ENCODE measurements around the gene PCDHA1. TPM values are rescaled to one million over a fixed set of nuclear protein-coding genes. Genes with fewer than 3 reads are reported as not detected.
"Not testable (repeated sequence)": the region's sequence is repeated elsewhere in the genome, so short reads cannot be mapped to it uniquely, and the experiment has no call there.

The PCDHA1 gene
- total RNA-seq = 0.06 TPM in 1 of 2 replicates, not detected in the other

DNA sequence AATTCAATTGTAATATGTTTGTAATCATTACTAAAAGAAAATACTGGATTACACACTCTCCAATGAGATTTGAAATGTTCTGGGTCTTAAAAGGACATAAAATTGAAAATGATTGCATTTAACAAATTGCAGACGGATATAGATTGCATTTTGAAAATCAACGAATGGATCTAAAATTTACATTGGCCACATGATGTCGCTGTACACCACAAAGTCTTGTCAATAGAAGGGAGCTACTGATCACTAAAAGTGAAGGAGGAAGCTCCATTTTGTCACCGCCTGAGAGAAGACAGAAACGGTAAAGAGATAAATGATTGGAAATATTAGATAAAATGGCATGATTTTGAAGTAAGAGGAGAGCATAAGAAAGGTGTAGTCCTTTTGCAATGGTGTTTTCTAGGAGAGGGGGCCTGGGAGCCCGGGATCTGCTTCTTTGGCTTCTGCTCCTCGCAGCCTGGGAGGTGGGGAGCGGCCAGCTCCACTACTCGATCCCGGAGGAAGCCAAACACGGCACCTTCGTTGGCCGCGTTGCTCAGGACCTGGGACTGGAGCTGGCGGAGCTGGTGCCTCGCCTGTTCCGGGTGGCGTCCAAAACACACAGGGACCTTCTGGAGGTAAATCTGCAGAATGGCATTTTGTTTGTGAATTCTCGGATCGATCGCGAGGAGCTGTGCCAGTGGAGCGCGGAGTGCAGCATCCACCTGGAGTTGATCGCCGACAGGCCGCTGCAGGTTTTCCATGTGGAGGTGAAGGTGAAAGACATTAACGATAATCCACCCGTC is at the start of gene PCDHA1:
TSS of gene PCDHA1 (plus strand) at position 236 of the 782 bp plus-strand sequence.
- no peak for DNase-seq (ENCODE audit: extremely low read depth, low read depth, low spot score)

- DNase-seq (ENCODE audit: extremely low read depth, low read depth, low spot score) = no peak
Measured at GRCh38 chr5:140737486-140737885, 48.5 kb upstream of the PCDHA1 start.

DNA sequence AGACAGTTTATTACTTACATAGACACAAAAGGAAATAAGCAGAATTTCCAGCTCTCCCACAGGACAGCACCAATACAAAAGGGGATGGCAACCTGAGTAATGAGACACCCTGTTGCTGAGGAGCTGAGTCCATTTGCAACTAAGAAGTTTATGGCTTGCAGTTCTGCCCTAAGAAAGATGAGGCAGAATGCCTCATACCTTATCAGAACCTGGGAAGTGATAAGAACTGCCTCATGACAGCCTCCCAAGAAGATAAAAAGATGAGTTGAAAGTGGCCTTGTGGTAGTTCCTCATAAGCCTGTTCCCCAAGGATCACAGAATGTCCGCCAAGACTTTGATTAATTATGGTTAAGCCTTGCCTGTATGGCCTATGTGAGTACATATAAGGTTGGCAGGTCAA is 44.0 kb upstream of the PCDHA1 start:
- no peak for DNase-seq (ENCODE audit: extremely low read depth, low read depth, low spot score)

DNA sequence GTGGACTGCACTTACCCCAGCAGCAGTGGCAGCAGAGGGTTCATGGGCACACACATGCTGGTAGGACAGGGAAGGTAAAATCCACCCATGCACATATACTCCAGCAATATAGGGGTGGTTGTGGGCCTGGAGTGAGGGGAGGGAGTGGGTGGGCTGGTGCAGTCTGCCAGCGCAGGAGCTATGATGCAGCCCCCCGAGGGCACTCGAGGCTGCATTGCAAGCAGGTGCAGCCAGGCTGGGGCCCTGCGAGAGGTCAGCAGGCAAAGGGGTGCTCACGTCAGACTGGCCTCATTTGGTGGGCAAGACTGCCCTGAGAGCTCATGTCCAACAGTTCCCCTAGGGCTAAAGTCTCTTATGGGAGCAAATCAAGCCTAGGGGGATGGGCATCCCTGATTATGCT is 32.4 kb upstream of the PCDHA1 start:
- DNase-seq (ENCODE audit: extremely low read depth, low read depth, low spot score) = no peak

DNA sequence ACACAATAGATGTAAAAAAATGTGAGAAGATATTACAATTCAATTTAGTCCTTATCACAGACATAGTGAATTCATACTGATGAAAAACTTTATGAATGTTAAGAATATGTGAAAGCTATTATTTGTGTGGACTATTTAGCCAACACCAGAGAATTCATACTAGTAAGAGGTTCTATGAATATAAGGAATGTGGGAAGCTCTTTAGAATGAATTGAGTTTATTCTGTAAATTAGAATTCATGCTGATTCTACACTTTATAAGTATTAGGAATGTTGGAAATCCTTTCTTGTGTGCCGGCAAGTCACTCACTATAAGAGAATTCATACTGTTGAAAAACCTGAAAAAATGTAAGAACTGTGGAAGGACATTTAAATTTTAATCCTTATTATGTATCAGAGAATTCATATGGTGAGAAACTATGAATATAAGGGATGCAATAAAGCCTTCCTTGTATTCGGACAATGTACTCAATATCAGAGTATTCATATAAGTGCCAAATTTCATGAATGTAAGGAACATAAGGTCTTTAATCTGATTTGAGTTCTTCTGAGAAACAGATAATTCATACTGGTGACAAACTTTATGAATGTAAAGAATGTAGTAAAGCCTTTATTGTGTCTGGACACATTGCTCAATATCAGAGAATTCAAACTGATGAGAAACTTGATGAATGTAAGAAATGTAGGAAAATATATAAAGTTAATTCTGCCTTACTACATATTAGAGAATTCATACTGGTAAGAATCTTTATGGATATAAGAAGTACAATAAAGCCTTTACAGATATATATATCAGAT is 21.6 kb upstream of the PCDHA1 start:
- no peak for DNase-seq (ENCODE audit: extremely low read depth, low read depth, low spot score)

DNA sequence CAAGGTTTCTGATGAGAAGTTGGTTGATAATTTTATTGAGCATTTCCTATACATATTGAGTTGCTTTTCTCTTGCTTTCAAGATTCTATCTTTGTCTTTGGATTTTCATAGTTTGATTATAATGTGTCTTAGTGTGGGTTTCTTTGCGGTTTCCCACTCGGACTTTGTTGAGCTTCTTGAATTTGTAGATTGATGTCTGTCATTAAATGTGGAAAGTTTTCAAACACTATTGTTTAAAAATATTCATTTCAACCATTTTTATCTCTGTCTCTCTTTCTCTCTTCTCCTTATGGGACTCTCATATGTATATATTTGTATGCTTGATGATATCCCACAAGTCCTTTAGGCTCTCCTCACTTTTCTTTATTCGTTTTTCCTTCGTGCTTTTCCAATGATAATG is 18.5 kb upstream of the PCDHA1 start:
- no peak for DNase-seq (ENCODE audit: extremely low read depth, low read depth, low spot score)

DNA sequence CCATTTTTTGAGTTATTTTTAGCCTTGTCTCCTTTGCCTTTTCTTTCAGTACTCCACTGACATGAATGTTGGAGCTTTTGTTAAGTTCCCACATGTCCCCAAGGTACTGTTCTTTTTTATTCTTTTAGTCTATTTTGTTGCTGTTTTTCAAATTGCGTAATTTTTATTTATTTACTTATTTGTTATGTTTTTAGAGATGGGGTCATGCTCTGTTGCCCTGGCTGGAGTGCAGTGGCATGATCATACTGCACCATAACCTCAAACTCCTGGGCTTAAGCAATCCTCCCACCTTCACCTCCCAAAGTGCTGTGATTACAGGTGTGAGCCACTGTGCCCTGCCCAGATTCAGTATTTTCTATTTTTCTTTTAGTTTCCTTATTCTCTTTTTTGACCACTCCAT is 5.4 kb upstream of the PCDHA1 start:
- DNase-seq (ENCODE audit: extremely low read depth, low read depth, low spot score) = no peak

DNA sequence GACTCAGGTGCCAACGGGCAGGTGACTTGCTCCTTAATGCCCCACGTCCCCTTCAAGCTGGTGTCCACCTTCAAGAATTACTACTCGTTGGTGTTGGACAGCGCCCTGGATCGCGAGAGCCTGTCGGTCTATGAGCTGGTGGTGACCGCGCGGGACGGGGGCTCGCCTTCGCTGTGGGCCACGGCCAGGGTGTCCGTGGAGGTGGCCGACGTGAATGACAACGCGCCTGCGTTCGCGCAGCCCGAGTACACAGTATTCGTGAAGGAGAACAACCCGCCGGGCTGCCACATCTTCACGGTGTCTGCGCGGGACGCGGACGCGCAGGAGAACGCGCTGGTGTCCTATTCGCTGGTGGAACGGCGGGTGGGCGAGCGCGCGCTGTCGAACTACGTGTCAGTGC is 1.5 kb downstream of the PCDHA1 start:
- DNase-seq (ENCODE audit: extremely low read depth, low read depth, low spot score) = not testable (repeated sequence)

DNA sequence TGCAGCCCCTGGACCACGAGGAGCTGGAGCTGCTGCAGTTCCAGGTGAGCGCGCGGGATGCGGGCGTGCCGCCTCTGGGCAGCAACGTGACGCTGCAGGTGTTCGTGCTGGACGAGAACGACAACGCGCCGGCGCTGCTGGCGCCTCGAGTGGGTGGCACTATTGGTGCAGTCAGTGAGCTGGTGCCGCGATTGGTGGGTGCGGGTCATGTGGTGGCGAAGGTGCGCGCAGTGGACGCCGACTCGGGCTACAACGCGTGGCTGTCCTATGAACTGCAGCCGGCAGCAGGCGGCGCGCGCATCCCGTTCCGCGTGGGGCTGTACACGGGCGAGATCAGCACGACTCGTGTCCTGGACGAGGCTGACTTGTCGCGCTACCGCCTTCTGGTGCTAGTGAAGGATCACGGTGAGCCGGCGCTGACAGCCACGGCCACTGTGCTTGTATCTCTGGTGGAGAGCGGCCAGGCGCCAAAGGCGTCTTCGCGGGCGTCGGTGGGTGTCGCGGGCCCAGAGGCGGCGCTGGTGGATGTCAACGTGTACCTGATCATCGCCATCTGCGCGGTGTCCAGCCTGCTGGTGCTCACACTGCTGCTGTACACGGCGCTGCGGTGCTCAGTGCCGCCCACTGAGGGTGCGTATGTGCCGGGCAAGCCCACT is 2.0 kb downstream of the PCDHA1 start:
- not testable (repeated sequence) for DNase-seq (ENCODE audit: extremely low read depth, low read depth, low spot score)

DNA sequence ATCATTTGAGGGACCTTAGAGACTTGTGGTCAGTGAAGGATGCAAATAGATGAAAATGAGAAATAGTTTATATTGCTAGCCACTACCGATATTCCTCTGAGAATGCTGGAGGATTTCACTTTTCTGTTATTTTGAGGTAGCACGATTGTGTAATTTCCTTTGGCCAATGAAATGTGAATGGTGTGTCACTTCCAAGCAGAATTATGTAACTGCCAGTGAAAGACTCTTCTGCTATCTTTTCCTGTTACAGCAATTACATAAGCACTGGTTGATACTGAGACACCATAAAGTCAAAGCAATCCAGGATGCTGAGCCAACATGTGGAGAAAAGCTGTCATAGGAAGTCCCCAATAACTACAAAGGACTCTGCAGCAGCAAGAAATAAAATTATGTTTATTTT is 5.1 kb downstream of the PCDHA1 start:
- DNase-seq (ENCODE audit: extremely low read depth, low read depth, low spot score) = no peak

- DNase-seq (ENCODE audit: extremely low read depth, low read depth, low spot score) = no peak
Measured at GRCh38 chr5:140794595-140795258, 8.8 kb downstream of the PCDHA1 start, which contains the start of gene PCDHA2. TSS of gene PCDHA2 (plus strand) at chr5:140794852.

DNA sequence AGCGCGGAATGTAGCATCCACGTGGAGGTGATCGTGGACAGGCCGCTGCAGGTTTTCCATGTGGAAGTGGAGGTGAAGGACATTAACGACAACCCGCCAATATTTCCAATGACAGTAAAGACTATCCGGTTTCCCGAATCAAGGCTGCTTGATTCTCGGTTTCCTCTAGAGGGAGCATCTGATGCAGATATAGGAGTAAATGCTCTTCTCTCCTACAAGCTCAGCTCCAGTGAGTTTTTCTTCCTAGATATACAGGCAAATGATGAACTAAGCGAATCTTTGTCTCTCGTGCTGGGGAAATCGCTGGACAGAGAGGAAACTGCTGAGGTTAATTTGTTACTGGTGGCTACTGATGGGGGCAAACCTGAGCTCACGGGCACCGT is 9.3 kb downstream of the PCDHA1 start:
- DNase-seq (ENCODE audit: extremely low read depth, low read depth, low spot score) = no peak

GRCh38 chr5:140796072-140796717 is 10.3 kb downstream of the PCDHA1 start:
- not testable (repeated sequence) for DNase-seq (ENCODE audit: extremely low read depth, low read depth, low spot score)

DNA sequence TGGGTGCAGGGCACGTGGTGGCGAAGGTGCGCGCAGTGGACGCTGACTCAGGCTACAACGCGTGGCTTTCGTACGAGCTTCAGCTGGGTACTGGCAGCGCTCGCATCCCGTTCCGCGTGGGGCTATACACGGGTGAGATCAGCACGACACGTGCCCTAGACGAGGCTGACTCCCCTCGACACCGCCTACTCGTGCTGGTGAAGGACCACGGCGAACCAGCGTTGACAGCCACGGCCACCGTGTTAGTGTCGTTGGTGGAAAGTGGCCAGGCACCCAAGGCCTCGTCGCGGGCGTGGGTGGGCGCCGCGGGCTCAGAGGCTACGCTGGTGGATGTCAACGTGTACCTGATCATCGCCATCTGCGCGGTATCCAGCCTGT is 10.8 kb downstream of the PCDHA1 start:
- no peak for DNase-seq (ENCODE audit: extremely low read depth, low read depth, low spot score)

- no peak for DNase-seq (ENCODE audit: extremely low read depth, low read depth, low spot score)
Measured at GRCh38 chr5:140800816-140801493, 15.0 kb downstream of the PCDHA1 start, which contains the start of gene PCDHA3. TSS of gene PCDHA3 (plus strand) at chr5:140801057.

- no peak for DNase-seq (ENCODE audit: extremely low read depth, low read depth, low spot score)
Measured at GRCh38 chr5:140801494-140801841, 15.5 kb downstream of the PCDHA1 start.

DNA sequence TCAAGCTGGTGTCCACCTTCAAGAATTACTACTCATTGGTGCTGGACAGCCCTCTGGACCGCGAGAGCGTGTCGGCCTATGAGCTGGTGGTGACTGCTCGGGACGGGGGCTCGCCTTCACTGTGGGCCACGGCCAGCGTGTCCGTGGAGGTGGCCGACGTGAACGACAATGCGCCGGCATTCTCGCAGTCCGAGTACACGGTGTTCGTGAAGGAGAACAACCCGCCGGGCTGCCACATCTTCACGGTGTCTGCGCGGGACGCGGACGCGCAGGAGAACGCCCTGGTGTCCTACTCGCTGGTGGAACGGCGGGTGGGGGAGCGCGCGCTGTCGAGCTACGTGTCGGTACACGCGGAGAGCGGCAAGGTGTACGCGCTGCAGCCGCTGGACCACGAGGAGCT is 16.4 kb downstream of the PCDHA1 start:
- not testable (repeated sequence) for DNase-seq (ENCODE audit: extremely low read depth, low read depth, low spot score)

DNA sequence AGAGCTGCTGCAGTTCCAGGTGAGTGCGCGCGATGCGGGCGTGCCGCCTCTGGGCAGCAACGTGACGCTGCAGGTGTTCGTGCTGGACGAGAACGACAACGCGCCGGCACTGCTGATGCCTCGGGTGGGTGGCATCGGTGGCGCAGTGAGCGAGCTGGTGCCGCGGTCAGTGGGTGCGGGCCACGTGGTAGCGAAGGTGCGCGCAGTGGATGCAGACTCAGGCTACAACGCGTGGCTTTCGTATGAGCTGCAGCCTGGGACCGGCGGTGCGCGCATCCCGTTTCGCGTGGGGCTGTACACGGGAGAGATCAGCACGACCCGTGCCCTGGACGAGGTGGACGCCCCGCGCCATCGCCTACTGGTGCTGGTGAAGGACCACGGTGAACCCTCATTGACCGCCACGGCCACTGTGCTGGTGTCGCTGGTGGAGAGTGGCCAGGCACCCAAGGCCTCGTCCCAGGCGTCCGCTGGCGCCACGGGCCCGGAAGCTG is 16.9 kb downstream of the PCDHA1 start:
- no peak for DNase-seq (ENCODE audit: extremely low read depth, low read depth, low spot score)

- DNase-seq (ENCODE audit: extremely low read depth, low read depth, low spot score) = no peak
Measured at GRCh38 chr5:140806834-140807775, 21.2 kb downstream of the PCDHA1 start, which contains the start of gene PCDHA4. TSS of gene PCDHA4 (plus strand) at chr5:140807068.

Measured in glomerular endothelial cell (primary cell).